ENCODE measurements around the gene ASB18.

The ASB18 gene

DNA sequence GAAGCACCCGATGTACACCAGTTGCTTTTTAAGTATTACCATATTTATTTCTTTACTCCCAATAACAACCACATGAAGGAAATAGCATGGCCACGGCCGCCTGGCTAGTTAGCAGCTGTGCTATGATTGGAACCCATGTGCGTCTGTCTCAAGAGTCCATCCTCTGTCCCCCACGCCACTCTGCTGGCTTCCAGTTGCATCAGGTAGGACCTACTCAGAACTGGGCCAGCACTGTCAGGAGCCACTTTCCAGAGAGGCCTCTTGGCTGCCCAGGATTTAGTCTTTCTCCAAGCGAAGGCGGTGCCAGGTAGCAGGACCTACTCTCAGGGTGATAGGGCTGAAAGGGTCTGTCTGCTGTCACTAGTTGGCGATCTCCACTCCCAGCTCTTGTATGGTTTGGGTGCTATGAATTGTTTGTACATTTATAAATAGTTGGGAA, 22.1 kb downstream of the ASB18 start:
- in situ Hi-C loops (cut with MboI; ENCODE audit: low sequenced_read_pairs) = no loop called here

DNA sequence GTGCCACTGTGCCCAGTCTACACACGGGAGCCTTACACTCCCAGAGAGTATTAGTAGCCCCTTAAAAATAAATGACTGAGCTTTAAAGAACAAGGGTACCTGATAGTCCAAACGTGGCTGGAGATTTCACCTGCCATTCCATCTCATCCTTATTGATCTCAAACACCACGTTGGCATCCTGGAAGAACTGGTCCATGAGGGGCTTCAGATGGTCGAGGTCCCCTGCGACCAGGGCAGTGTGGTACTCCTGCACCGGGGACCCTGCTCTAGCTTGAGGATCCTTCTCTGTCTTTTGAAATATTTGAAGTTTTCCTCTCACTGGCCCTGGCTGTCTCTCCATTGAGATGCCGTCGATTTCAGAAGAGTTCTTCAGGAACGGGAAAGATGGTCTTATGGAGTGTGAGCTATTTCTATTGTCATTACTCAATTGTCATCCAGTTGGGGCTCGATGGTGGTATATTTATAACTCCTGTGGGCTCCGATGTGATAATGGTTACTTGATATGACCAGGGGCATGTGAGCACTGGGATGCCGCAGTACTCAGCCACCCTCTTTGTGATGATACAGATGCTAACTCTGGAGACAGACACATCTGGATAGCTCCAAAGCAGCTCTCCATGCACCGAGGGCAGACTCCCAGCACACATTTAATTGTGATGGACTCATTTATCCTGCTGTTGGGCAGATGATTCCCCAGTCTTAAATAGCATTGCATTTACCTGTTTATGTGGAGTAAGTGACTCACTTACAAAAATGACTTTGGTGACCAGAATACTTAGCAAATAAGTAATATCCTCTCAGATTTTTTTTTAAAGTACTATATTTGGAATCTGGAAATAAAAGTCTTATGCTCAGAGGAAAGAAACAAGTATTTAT, 22.8 kb downstream of the ASB18 start:
- in situ Hi-C loops (cut with MboI; ENCODE audit: low sequenced_read_pairs) = no loop called here

DNA sequence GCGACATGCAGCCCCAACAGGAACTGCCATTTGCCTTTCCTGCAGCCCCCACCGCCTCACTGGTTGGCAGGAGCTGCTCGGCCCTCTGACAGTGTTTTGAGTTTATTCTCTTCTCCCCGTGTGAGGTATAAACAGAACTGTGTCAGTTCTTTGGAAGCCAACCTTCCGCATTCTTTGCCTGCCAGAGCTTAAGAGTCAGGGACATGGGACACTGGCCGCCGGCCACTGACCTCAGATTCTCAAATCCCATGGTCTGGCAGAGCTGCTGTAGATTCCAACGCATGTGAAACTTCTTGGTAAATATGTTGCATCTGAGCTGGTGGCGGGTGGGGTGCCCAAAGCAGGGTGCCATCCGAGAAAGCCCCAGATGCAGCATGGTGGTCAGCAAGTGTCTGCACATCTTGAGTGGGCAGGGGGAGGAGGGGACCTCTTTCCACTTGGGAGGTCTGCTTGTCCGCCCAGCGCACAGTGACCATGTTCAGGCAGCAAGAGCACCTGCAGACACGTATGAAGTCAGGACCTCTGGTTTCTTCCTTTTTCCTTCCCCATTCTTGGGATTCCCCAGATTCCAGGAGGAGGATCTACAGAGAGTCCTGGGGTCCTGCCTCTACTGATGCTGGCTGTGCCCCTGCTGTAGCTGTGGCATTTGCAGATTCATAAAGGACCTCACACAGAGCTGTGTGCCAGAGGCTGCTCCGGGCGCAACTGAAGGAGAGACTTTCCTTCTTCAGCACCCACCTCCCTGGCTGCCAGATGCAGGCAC, 23.8 kb downstream of the ASB18 start:
- in situ Hi-C loops (cut with MboI; ENCODE audit: low sequenced_read_pairs) = no loop called here

DNA sequence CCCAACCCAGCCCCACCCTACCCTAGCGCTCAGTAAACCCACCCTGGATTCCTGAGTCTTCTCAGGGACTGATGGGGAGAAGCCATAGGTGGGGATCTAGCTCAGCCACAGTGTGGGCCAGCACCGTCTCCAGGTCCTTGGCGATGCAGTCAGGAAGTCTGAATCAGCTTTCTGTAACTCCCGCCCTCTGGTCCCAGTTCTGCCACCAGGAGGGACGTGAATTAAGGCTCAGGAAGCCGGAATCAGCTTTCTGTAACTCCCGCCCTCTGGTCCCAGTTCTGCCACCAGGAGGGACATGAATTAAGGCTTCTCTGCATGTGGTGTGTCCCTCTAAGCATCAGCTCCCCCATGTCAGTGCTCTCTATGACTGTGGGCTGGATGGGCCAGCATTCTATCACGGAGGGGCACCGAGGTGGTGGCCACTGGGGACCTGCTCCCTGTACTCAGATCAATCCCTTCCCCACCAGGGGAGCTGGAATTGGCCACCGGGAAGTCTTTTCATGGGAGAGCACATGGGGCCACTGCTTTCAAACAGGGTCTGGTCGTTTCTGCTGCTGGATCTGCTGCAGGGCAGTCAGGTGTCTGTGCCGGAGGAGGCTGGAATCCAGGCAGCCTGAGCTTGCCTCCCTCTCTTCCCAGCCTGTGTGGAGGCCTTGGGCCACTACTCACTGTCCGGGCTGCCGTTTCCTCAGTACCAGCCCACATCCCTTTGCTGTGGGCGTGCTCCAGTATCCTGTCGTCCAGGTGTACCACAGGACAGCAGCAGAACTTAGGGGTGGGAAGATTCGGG, 24.7 kb downstream of the ASB18 start:
- in situ Hi-C loops (cut with MboI; ENCODE audit: low sequenced_read_pairs) = no loop called here

DNA sequence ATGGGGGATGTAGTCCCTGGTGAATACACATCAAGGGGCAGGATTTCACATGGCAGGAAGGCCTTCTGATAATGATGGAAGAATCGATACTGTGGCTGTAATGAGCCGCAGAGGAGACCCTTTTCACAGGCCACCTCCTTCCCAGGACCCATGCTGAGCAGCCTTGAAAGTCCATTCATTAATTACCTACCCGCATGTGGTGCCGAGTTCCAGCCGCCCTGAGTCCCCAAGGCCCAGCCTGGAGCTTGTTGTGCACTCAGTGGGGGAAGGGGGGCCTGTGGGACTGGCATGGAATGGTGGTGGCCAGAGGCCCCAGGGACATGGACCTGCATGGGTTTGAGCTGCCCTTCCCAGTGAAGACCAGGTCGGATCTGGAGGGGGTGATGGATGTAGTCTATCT, 25.5 kb downstream of the ASB18 start:
- in situ Hi-C loops (cut with MboI; ENCODE audit: low sequenced_read_pairs) = no loop called here

DNA sequence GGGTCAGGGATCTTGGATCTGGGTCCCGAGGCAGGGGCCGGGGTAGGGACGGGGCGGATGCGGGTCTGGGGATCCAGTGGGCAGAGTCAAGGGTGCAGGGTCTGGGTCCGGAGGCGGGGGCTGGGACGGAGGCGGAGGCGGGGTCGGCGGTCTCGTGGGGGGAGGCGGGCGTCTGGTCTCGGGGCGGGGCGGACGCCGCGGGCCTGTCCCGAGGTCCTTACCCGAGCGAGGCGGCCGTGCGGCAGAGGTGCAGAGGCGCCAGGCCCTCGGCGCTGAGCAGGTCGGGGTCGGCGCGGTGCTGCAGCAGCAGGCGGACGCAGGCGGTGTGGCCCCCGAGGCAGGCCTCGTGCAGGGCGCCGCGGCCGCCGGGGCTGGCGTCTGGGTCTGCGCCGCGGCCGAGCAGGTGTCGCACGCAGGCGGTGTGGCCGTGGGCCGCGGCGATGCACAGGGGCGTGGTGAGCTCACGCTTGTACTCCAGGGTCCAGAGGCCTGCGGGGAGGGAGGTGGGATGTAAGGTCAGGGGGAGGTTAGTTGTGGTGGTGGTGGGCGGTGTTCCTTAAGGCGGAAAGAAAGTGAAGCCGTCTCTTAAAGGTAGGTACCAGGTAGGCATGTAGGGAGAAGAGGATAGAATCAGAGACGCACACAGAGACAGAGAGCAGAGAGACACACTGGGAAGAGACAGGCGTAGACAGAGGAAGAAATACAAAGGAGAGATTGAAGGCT, 26.6 kb downstream of the ASB18 start:
- in situ Hi-C loops (cut with MboI; ENCODE audit: low sequenced_read_pairs) = no loop called here

DNA sequence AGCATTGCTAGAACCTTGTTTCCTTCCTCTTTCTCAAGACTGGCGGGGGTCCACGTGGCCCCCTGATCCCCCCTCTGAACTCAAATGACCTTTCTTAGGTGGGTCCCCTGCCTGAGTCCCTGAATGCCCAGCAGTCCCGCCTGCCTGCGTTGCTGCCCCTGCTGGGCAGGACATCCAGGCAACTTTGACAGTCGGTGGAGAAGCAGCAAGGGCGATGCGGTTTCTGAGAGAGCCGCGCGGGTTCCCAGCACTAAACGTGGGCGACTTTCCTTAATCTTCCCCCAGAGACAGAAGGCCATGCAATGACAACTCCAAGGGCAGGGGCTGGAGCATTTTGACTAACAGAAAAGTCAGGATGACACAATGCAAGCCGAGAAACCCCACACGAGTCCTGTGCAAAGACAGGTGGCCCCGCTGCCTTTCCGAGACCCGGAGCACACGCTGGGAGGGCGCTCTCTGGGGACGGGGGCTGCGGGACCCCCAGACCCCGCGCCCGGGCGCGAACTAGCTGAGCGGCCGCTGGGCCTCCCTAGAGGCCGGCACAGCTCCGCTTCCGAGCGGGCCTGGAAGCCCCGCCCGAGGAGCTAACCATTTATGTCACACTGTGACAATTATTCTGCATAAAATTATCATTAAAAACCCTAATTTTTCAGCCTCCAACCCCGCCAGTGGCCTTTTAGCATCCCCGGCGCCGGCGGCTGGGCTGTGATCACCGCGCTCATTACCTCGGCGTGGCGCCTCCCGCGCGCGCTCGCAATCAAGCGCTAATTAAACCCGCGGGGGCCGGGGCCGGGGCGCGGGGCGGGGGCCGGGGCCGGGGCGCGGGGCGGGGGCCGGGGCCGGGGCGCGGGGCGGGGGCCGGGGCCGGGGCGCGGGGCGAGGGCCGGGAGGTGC, 27.4 kb downstream of the ASB18 start:
- in situ Hi-C loops (cut with MboI; ENCODE audit: low sequenced_read_pairs) = no loop called here

DNA sequence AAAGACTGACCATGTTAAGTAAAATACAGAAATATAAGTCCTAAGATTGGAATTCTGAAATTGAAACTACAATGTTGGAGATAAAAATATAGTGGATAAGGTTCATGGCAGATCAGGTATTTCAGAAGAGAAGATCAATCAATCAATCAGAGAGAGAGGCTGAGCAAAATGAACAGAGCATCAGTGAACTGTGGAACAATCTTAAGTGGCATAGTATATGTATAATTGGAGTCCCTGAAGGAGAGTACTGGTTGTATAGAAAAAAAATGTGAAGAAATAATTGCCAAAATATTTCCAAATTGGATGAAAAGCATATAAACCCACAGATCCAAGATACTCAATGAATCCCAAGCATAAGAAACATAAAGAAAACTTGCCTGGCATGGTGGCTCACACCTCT, 35.0 kb downstream of the ASB18 start:
- in situ Hi-C loops (cut with MboI; ENCODE audit: low sequenced_read_pairs) = no loop called here

DNA sequence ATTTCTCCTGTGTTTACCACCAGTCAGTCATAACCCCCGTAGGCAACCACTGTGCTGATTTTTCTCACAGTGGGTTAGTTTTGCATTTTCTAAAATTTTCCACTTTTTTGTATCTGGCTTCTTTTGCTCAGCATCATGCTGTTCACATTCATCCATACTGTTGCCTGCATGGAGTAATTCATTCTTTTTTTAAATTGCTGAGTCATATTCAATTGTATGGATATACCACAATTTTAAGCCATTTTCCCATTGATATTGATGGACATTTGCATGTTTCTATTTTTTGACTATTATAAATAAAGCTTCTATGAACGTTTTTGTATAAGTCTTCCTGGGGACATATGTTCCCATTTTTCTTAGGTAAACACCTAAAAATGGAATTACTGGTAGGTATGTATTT, 40.5 kb downstream of the ASB18 start:
- in situ Hi-C loops (cut with MboI; ENCODE audit: low sequenced_read_pairs) = no loop called here

DNA sequence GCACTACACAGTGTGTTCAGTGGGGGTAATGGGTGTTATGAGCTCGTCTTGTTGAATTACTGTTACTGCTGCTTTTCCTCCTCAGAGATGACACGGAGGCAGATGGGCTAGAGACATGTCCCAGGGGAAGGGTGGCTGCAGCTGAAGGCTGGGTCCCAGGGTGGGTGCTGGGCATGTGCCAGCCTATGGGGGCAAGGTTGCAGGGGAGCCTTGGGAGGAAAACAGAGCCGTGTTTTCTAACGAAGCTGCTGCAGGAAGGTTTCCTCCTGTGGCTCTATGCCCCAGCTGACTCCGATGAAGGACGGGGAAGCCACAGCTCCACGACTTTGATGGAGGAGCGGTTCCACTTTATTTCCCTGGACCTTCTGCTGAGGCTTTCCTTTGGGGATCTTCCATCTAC, 42.4 kb downstream of the ASB18 start:
- in situ Hi-C loops (cut with MboI; ENCODE audit: low sequenced_read_pairs) = no loop called here

DNA sequence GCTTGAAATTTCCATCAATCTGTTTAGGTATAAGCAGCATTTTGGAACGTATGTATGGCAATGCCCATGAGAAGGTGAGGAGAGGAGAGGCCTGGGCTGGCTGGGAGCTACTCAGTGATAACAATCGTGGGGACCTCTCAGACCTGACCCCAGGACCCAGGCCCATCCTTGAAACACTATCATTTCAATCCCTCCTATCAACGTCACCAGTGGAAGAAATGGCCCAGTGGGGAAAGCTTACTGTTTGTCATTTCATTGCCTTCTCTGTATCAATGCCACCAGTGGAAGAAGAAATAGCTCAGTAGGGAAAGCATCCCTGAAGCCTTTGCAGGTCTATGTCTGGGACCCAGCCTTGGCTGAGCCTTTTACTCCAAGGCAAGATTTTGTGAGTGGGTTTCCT, 44.8 kb downstream of the ASB18 start:
- in situ Hi-C loops (cut with MboI; ENCODE audit: low sequenced_read_pairs) = no loop called here

DNA sequence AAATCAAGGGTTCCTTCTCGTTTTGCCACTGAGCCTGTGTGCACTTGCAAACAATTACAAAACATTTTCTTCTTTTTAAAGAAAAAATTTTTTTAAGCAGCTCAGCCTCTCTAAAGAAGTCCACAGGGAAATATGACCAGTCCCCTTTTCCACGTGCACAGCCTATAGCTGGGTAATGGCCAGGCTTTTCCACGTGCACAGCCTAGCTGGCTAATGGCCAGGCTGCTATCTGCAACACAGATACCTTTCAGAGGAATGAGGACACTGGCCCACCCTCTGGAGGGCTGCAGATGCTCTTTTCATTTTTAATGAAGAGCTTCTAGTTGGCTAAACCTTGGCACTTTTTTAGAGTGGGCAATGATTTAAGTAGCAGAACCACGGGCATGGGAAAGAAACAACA, 46.3 kb downstream of the ASB18 start:
- in situ Hi-C loops (cut with MboI; ENCODE audit: low sequenced_read_pairs) = no loop called here

DNA sequence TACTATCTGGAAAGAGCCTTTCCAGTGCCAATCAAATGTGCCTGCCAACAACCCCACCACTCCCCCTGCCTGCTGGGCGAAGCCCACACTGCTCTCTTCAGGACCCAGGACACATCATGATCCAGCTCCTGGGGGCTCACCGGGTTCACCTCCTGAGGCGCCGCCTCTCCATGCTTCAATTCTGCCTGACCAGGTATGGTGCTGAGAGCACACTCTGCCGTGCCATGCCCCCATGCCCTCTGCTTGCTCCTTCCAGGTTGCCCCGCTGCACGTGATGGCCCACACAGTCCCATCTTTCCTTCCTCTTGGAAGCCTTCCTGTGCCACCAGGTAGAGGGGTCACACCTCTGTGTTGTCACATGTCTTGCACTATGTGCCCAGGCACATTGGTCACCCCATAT, 47.5 kb downstream of the ASB18 start:
- in situ Hi-C loops (cut with MboI; ENCODE audit: low sequenced_read_pairs) = no loop called here

DNA sequence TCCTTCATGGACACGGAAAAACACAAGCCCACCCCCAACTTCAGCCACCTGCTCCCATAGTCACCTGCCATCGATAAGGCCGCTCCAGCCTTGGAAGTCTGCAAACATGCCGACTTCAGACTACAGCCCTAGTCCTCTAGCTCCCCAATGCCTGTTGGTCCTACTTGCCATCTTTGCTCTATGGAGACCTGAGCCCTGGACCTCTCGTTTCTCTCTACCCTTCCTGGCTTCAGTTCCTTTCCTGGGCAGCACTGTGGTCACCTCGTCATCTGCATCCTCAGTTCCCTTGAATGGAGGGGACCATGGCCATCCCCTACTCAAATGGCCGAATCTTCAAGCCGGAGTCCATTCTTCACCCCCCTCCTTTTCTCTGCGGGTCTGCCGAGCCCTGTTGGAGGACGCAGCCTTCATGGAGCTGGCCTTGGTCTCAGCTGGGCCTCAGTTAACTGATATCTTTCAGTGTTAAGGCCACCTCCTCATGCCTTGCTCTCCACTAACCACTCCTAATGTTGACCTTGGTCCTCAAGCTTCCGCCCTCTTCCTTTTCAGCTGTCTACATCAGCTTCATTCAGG, 48.4 kb downstream of the ASB18 start:
- in situ Hi-C loops (cut with MboI; ENCODE audit: low sequenced_read_pairs) = no loop called here

DNA sequence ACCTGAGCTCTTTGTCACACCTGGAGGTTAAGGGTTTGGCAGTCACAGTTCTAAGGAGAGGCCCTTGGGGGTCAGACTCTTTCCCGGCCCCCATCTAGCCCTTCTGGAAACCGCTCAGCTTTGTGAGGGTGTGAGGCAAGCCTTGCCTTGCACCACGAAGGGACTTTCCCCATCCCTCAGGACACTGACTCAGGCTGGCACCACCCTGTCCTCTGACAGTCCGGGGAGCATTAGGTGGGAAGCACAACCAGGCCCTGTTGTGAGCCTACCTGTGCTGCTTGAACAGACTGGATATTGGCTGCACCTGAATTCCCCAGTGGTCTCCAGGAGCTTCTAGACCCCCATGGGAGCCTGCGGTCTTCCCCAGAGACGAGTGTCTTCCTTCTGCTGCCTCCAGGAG, 49.0 kb downstream of the ASB18 start:
- in situ Hi-C loops (cut with MboI; ENCODE audit: low sequenced_read_pairs) = no loop called here

DNA sequence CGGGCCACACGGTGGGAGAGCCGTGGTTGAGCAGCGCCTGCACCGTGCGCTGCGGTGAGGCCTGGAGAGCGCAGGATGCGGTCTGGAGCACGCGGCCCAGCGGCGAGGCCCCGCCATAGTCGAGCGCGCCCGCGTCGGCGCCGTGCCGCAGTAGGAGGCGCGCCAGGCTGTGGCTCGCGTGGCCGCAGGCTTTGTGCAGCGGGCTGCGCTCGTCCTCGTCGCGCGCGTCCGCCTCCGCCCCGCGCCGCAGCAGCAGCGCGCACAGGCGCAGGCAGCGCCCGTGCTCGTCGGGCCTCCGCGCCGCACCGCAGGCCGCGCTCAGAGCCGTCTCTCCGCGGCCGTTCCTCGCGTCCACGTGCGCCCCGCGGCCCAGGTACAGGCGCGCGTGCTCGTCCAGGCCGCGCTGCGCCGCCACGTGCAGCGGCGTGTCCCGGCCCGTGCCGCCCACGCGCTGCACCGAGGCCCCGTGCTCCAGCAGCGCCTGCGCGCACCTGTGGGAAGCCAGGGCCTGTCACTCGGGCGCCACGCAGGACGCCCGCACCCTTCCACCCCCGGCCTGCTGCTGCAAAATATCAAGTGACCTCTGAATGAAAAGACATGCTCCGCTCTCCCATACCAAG, 49.7 kb downstream of the ASB18 start:
- in situ Hi-C loops (cut with MboI; ENCODE audit: low sequenced_read_pairs) = no loop called here

DNA sequence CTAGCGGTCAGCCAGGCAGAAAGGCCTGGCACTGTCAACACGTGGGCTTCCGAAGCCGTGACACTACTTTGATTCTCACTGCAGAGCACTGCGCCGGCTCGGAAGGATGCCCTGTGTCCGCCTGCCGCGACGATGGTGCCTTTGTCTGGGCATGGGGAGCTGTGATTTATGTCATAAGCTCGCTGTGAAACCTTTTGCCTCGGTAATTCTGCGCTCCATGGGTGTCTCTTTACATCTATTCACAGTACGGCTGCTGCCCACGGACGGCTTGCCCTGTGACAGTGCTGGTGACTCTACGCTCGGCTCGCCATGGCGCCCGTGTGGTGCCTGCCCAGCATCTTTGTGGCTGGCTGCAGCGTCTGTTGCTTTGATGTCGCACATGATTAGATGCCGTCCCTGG, 52.9 kb downstream of the ASB18 start:
- in situ Hi-C loops (cut with MboI; ENCODE audit: low sequenced_read_pairs) = no loop called here

DNA sequence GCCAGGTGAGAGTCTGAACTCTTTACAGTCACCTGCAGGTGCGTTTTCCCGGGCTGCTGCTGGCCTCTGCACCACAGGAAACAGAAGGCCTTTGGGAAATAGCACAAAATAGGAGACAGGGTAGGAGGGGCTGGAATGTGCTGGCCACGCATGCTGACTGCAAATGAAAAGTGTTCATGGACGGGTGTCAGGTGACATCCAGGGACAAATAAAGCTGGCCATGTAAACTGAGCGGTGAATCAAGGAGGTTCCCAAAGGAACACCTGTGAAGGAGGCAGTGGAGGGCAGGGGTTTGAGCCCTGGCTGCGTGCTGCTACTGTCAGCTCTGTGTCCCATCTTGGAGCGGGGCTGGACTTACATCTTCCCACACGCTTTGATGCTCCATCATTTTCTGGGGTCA, 53.7 kb downstream of the ASB18 start:
- in situ Hi-C loops (cut with MboI; ENCODE audit: low sequenced_read_pairs) = no loop called here

DNA sequence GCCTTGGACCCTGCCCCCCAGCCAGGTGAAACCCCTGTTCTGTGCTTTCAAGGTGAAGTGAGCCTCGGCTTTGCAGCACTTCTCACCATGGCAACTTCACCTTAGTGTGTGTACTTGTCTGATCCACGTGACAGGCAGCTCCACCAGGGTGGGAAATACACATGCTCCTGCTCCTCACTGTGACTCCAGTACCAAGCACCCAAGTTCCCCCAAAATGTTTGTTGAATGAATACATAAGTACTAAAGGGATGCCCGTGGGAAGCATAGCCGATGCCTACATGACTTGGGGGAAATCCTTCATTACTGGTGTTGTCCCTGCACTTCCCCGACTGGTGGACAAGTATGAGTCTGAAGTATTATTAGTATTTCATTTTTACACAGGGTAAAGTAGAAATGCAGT, 54.2 kb downstream of the ASB18 start:
- in situ Hi-C loops (cut with MboI; ENCODE audit: low sequenced_read_pairs) = no loop called here
